Chondrocyte (in vitro differentiated cells): ENCODE data around the gene BTBD3. TPM values are rescaled to one million over a fixed set of nuclear protein-coding genes. Genes with fewer than 3 reads are reported as not detected.

Experiments
- DNase-seq: peaks from one replicate; pipeline ENCODE4 v3.0.0; 2021; ENCODE audit warnings: mixed read lengths, low spot score
- H3K27ac Mint-ChIP-seq: one replicate; pipeline ENCODE4 v1.8.0; 2021; ENCODE audit warnings: mild to moderate bottlenecking, moderate library complexity, mixed read lengths; ENCODE audit not compliant: unreplicated experiment
- H3K27me3 Mint-ChIP-seq: 2 replicates; pipeline ENCODE4 v1.8.0; 2021; ENCODE audit warnings: low read depth, mixed read lengths
- H3K36me3 Mint-ChIP-seq: 2 replicates; pipeline ENCODE4 v1.8.0; 2021; ENCODE audit warnings: low read depth, mixed read lengths
- H3K4me1 Mint-ChIP-seq: 2 replicates; pipeline ENCODE4 v1.8.0; 2021; ENCODE audit warnings: low read depth, mild to moderate bottlenecking, mixed read lengths
- H3K4me3 Mint-ChIP-seq: one replicate; pipeline ENCODE4 v1.8.0; 2021; ENCODE audit warnings: mild to moderate bottlenecking, moderate library complexity, mixed read lengths; ENCODE audit not compliant: unreplicated experiment
- H3K9me3 Mint-ChIP-seq: 2 replicates; pipeline ENCODE4 v1.8.0; 2021; ENCODE audit warnings: low read depth, mixed read lengths
- total RNA-seq: library from RNA; stranded (reverse); gene quantifications from 3 replicates; pipeline ENCODE4 v1.2.1, GENCODE V29; 2021
- TF ChIP-seq, protein P1 (sequence below): fragments of 200-600 bp; sonication (generic); IDR thresholded peaks from 2 replicates; pipeline ENCODE4 v1.5.0; 2021; ENCODE audit warnings: antibody characterized with exemption, mild to moderate bottlenecking, moderate library complexity

Gene BTBD3
- total RNA-seq, 1 donor from 2014 or later = 21.6 TPM

DNA sequence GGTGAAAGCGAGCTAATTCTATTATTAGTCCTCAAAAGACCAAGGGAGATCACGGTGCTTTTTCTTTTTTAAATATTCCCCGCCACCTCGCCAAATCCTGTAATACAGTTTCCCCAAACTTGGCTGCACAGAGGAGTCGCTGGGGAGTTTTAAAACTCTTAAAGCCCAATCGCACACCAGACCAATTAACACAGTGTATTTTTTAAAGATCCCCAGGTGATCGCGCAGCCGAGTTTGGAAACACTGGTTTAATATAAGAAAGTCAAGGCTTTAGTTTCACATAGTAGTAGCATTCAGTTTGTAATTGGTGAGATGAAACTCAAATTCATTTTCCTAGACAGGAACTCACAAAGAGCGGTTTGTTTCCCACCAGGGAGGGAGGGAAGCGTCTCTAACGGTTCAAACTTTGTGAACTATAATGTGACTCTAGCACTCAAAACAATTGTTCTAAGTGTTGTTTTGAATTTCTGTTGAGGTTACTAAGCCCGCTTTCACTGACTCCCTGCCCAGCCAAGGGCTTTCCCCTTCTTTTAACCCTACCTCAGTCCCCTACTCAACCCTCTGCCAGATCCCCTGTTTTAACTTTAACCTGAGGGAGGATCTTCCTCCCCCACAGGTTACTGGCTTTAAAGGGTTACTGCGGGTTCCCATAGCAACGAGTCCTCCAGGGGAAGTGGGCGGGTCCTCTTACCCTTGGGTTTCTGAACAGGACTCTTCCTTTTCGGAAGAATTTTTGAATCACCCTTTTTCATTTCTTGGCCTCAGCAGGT lies 25.7 kb upstream of the BTBD3 start:
- TF ChIP-seq, protein P1, sequence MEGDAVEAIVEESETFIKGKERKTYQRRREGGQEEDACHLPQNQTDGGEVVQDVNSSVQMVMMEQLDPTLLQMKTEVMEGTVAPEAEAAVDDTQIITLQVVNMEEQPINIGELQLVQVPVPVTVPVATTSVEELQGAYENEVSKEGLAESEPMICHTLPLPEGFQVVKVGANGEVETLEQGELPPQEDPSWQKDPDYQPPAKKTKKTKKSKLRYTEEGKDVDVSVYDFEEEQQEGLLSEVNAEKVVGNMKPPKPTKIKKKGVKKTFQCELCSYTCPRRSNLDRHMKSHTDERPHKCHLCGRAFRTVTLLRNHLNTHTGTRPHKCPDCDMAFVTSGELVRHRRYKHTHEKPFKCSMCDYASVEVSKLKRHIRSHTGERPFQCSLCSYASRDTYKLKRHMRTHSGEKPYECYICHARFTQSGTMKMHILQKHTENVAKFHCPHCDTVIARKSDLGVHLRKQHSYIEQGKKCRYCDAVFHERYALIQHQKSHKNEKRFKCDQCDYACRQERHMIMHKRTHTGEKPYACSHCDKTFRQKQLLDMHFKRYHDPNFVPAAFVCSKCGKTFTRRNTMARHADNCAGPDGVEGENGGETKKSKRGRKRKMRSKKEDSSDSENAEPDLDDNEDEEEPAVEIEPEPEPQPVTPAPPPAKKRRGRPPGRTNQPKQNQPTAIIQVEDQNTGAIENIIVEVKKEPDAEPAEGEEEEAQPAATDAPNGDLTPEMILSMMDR = no peak
- Mint-ChIP-seq H3K27me3 (no peaks in the 10 kb centered on the region), H3K9me3 (no peaks in the 10 kb centered on the region), H3K36me3 (no peaks in the 10 kb centered on the region), H3K27ac (peak overlapping the region; percentile 94), H3K4me1 (peaks cover 30% of the 10 kb centered on the region), H3K4me3 (peak overlapping the region; percentile 81)
- DNase-seq = no peak

DNA sequence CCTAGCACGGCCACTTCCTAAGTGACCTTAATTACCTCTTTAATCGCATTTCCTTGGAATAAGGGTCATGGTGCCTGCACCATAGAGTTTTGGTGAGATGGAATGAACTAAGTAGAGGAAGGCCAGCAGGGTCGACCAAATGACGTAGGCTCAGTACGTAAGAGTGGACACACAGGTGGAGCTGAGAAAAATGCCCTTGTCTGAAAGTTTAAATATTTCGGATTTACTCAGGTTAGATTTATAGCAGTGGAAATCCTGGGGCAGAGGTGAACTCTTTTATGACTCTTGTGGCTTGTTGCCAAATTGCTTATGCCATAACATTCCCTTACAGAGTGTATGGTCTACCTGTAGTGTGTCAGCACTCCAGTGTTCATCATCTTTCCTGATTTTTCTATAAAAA lies 23.6 kb upstream of the BTBD3 start:
- TF ChIP-seq, protein P1 = no peak
- Mint-ChIP-seq H3K4me3 (no peak overlapping the region), H3K27me3 (no peaks in the 10 kb centered on the region), H3K9me3 (no peaks in the 10 kb centered on the region), H3K27ac (no peak overlapping the region), H3K4me1 (peaks cover 38% of the 10 kb centered on the region), H3K36me3 (no peaks in the 10 kb centered on the region)
- DNase-seq = no peak

DNA sequence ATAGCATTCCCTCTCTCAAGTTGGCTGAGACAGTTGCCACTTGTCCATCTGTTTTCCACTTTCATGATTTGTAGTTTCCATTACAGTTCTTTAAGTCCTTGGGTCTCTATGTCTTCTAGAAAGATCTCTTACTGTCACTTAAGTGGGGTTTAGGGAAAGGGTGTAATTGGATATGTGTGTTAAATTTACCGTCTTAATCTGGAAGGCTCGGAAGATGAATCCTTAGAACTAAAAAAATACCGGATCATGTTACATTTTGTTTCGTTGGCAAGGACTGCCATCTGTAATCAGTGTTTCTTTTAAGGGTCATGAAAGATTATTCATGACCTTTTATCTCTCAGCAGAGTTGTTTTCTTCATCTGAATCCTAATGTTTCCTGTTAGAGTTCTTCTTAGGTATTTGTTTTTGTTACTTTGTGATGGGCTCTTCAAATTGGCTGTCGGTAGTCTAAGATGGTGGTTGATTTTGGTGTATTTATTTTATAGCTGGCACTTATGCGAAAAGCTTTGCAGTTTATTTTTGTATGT lies 21.8 kb upstream of the BTBD3 start:
- H3K9me3 Mint-ChIP-seq = no peaks in the 10 kb centered on the region
- H3K27me3 Mint-ChIP-seq = no peaks in the 10 kb centered on the region
- peaks cover 34% of the 10 kb centered on the region for H3K4me1 Mint-ChIP-seq
- no peaks in the 10 kb centered on the region for H3K36me3 Mint-ChIP-seq
- H3K4me3 Mint-ChIP-seq = no peak overlapping the region
- DNase-seq = no peak
- no peak overlapping the region for H3K27ac Mint-ChIP-seq
- TF ChIP-seq, protein P1 = no peak

DNA sequence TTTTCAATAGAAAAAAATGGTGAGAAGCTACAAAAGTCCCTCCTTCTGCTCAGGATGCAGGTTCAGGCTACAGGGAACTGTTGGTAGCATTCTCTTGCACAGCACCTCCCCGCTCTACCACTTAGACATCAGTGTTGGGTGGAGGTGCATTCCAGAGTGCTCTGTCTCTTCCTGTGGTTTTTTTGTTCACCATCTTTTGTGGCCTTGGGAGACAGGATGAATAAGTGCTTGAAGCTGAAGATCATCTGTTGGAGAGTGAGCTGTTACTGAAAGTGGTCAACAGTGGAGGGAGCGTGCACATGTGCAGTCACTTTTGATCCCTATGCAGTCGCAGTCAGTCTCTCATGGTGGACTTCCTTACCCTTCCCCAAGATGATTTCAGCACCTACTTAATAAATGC lies 16.6 kb upstream of the BTBD3 start:
- Mint-ChIP-seq H3K27ac (no peak overlapping the region), H3K4me1 (peaks cover 30% of the 10 kb centered on the region), H3K36me3 (no peaks in the 10 kb centered on the region), H3K9me3 (no peaks in the 10 kb centered on the region), H3K27me3 (no peaks in the 10 kb centered on the region), H3K4me3 (no peak overlapping the region)
- no peak for DNase-seq
- TF ChIP-seq, protein P1 = no peak

DNA sequence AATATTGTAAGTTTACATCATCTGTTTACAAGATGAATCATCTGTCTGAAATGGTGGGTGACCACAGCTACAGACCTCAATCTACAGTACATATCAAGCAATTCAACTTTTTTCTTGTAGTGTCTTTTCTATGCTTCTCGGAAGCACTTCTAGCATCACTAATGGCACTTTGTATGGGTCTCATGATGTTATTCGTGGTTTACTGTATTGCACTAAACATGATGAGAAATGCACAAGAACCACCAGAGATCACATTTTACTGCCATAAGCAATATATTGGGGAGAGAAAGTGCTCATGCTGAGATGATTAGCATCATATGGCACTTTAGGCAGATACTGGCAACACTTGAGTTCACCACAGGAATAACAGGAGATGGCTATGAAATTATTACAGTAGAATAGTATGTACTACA lies 15.4 kb upstream of the BTBD3 start:
- Mint-ChIP-seq H3K9me3 (no peaks in the 10 kb centered on the region), H3K27me3 (no peaks in the 10 kb centered on the region), H3K4me1 (peaks cover 28% of the 10 kb centered on the region), H3K4me3 (no peak overlapping the region), H3K36me3 (no peaks in the 10 kb centered on the region), H3K27ac (no peak overlapping the region)
- no peak for DNase-seq
- TF ChIP-seq, protein P1 = no peak
